Lung (tissue), 12 donors: ENCODE measurements around the gene TRABD. TPM values are rescaled to one million over a fixed set of nuclear protein-coding genes. Genes with fewer than 3 reads are reported as not detected.
A peak's percentile ranks its signal among the peaks of the same experiment; 100 is the strongest.

Source experiments
- ATAC-seq: fragments of 200-7000 bp; cut with Tn5 transposase; one replicate; pipeline ENCODE4 v1.9.1; 2020; ENCODE audit warnings: moderate number of reproducible peaks; ENCODE audit not compliant: insufficient read depth, low FRiP score
- DNase-seq, 3 donors: peaks; one replicate each; pipeline ENCODE4 v3.0.0-alpha.2; 2013 to 2017
- H3K27ac ChIP-seq, 2 donors: one replicate each; pipeline ENCODE4 v1.5.1; 2013; ENCODE audit warnings: mild to moderate bottlenecking in 2 of 2, moderate library complexity in 2 of 2, control low read depth in 1 of 2, inconsistent platforms in 1 of 2, low read depth in 1 of 2, low read length in 1 of 2
- H3K27me3 ChIP-seq, 3 donors: one replicate each; pipeline ENCODE4 v1.5.1; 2013; ENCODE audit warnings: low read length in 2 of 3; ENCODE audit not compliant: control insufficient read depth in 3 of 3, insufficient read depth in 3 of 3
- H3K36me3 ChIP-seq, 4 donors: one replicate each; pipeline ENCODE4 v1.5.1; 2013; ENCODE audit warnings: low read length in 4 of 4, mild to moderate bottlenecking in 1 of 4, moderate library complexity in 1 of 4; ENCODE audit not compliant: control insufficient read depth in 4 of 4, insufficient read depth in 4 of 4
- H3K4me1 ChIP-seq, 5 donors: one replicate each; pipeline ENCODE4 v1.5.1; 2013; ENCODE audit warnings: low read length in 5 of 5, mild to moderate bottlenecking in 2 of 5, moderate library complexity in 1 of 5; ENCODE audit not compliant: control insufficient read depth in 5 of 5, insufficient read depth in 5 of 5
- H3K4me3 ChIP-seq: one replicate; pipeline ENCODE4 v1.5.1; 2013; ENCODE audit warnings: mild to moderate bottlenecking, control low read depth, moderate library complexity
- H3K9ac ChIP-seq, 2 donors: one replicate each; pipeline ENCODE4 v1.5.1; 2013; ENCODE audit warnings: low read length in 2 of 2, control low read depth in 1 of 2; ENCODE audit not compliant: insufficient read depth in 1 of 2
- H3K9me3 ChIP-seq, 4 donors: one replicate each; pipeline ENCODE4 v1.5.1; 2013; ENCODE audit warnings: low read length in 3 of 4, mild to moderate bottlenecking in 1 of 4, moderate library complexity in 1 of 4; ENCODE audit not compliant: control insufficient read depth in 4 of 4, insufficient read depth in 3 of 4
- CTCF ChIP-seq: IDR thresholded peaks from 2 replicates; pipeline ENCODE4 v1.5.1; 2012; ENCODE audit warnings: mild to moderate bottlenecking; ENCODE audit errors: control extremely low read depth, extremely low read depth
- WGBS, 2 donors: extraction: QIAGEN DNeasy Blood & Tissue Kit; methylation state at CpG; one replicate each; pipeline ENCODE4 v1.1.7; 2013; 5-methylcytosine and 5-hydroxymethylcytosine counted together
- polyA plus RNA-seq, 2 donors: library from polyadenylated mRNA; stranded (reverse); fragments of 200-250 nt; gene quantifications; one replicate each; pipeline ENCODE4 v1.2.1, GENCODE V29; 2013
- total RNA-seq, 2 donors: library from RNA; depleted of rRNA in 1 of 2; stranded (reverse); fragments of >200 nt in 1 of 2; gene quantifications; one replicate each; pipeline ENCODE4 v1.2.1, GENCODE V29; 2014 to 2021
- donor health status: control.
- donor health status: control.
- donor health status: Bipolar disorder and iron deficiency.
- donor health status: healthy.
- donor health status: DM: yes; HTN: yes; CAD: no.

TRABD gene
- total and polyA plus RNA-seq, 4 donors: 16.2 to 72.7 (median 62.2) TPM

GRCh38 chr22:50186761-50187523, 1.2 kb downstream of the TRABD start:
- Histone ChIP-seq H3K27me3 (no peaks in the 10 kb centered on the region), H3K36me3 (no peaks in the 10 kb centered on the region), H3K4me1 (peaks cover 5 to 43% (median 27%) of the 10 kb centered on the region in 5 donors), H3K9ac (peak overlapping the region in 1 of 2 donors; percentile 23), H3K4me3 (peak overlapping the region; percentile 62), H3K9me3 (peaks cover 0 to 2% (median 0%) of the 10 kb centered on the region in 4 donors), H3K27ac (peak overlapping the region; percentile 41 to 43)
- DNase-seq (no peak), ATAC-seq (no peak)
- 44 to 51% methylated on average over 26 of the region's 26 CpGs for WGBS, 2 donors
- TF ChIP-seq CTCF: no peak

DNA sequence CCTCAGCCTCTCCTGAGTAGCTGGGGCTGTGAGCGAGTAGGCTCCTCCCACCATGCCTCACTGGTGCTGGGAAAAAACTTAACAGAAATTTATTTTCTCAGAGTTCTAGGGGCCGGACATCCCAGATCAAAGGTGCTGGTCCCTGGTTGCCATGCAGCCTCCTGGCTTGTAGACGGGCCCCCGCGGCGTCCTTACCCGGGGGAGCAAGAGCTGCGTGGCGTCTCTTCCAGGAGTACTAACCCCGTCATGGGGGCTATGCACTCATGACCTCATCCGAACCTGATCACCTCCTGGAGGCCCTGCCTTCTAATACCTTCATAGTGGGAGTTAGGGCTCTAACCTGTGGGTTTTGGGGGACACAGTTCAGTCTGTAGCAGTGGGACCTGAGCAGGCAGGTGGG, 2.6 kb downstream of the TRABD start:
- ATAC-seq (no peak), DNase-seq (no peak)
- peaks cover 5 to 43% (median 22%) of the 10 kb centered on the region in 5 donors for H3K4me1 ChIP-seq
- no peak overlapping the region for H3K27ac ChIP-seq
- WGBS, 2 donors: 96 to 97% methylated on average over 11 of the region's 11 CpGs
- TF ChIP-seq CTCF: no peak
- no peaks in the 10 kb centered on the region for H3K9me3 ChIP-seq
- H3K4me3 ChIP-seq: no peak overlapping the region
- H3K9ac ChIP-seq: no peak overlapping the region
- H3K27me3 ChIP-seq: no peaks in the 10 kb centered on the region
- H3K36me3 ChIP-seq: peaks cover 0 to 2% (median under 1%) of the 10 kb centered on the region in 4 donors

DNA sequence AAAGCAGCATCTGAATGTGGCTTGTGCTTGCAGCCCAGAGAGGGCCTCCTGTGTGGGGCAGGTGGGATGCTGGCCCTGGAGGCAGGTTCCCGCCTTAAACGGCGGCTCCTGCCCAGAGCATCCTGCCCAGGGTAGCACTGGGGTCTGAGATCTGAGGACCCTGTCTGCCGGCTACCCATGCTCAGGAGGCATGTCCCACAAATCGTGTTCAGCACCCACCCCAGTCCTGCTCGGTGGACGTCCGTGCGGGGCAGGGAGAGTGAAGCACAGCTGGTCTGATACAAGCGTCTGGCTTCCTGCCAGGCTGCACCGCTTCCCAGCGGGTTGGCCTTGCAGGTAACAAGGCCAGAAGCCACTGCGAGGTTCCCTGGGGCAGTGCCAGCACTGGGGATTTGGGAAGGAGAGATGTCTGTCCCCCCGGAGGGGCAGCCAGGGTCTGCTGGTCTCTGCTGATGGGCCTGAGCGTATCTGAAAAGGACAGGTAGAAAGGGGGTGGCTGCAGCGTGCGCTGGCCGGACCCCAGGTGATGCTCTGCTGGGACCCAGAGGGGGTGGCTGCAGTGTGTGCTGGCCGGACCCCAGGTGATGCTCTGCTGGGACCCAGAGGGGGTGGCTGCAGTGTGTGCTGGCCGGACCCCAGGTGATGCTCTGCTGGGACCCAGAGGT, 3.6 kb downstream of the TRABD start:
- no peak overlapping the region for H3K9ac ChIP-seq
- DNase-seq: no peak

More for the DNA sequence above, 3.6 kb downstream of the TRABD start:
- no peak for ATAC-seq
- Histone ChIP-seq H3K36me3 (peaks cover 0 to 11% (median 5%) of the 10 kb centered on the region in 4 donors), H3K4me1 (peaks cover 5 to 36% (median 21%) of the 10 kb centered on the region in 5 donors), H3K27me3 (no peaks in the 10 kb centered on the region), H3K4me3 (no peak overlapping the region), H3K27ac (peak overlapping the region; percentile 34 to 95), H3K9me3 (no peaks in the 10 kb centered on the region)
- 75 to 83% methylated on average over 20 of the region's 20 CpGs for WGBS, 2 donors
- no peak for TF ChIP-seq CTCF
